Muscle layer of duodenum (tissue), 2 donors: ENCODE results near the gene LEMD2.
A peak's percentile ranks its signal among the peaks of the same experiment; 100 is the strongest.

Experiments
- H3K27ac ChIP-seq: one replicate; pipeline ENCODE4 v1.7.0; 2013; ENCODE audit warnings: mild to moderate bottlenecking, low read length
- H3K27me3 ChIP-seq: one replicate; pipeline ENCODE4 v1.7.0; 2013; ENCODE audit warnings: low read depth, mild to moderate bottlenecking, control low read depth, low read length
- H3K36me3 ChIP-seq, 2 donors: one replicate each; pipeline ENCODE4 v1.7.0; 2013; ENCODE audit warnings: low read length in 2 of 2, control low read depth in 1 of 2, mild to moderate bottlenecking in 1 of 2; ENCODE audit not compliant: insufficient read depth in 2 of 2, control insufficient read depth in 1 of 2
- H3K4me1 ChIP-seq, 2 donors: one replicate each; pipeline ENCODE4 v1.7.0; 2013; ENCODE audit warnings: low read length in 2 of 2, mild to moderate bottlenecking in 2 of 2, control low read depth in 1 of 2, moderate library complexity in 1 of 2; ENCODE audit not compliant: insufficient read depth in 2 of 2, control insufficient read depth in 1 of 2
- H3K4me3 ChIP-seq, 2 donors: one replicate each; pipeline ENCODE4 v1.7.0; 2013; ENCODE audit warnings: low read length in 2 of 2, low read depth in 1 of 2, mild to moderate bottlenecking in 1 of 2
- H3K9me3 ChIP-seq, 2 donors: one replicate each; pipeline ENCODE4 v1.7.0; 2013; ENCODE audit warnings: low read length in 2 of 2, control low read depth in 1 of 2, mild to moderate bottlenecking in 1 of 2; ENCODE audit not compliant: control insufficient read depth in 1 of 2
- donor health status: healthy.

The LEMD2 gene

DNA sequence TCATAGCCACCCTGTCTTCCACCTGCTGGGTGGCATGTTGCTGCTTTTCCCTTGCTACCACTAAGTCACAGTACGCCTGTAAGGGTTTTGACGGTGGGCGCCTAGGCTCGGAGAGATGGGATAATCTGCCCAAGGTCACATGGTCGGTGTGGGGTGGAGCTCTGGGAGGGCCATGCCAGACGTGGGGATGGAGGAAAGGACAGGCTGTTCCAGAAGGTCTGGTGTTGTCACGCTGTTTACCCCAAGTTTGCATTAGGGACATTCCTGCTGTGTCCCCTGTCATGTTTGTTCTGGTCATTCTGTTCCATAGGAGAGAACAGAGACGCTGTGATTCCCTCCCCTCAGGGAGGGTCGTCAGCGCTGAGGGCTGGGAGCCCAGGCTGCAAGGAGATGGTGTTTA lies 58.3 kb downstream of the LEMD2 start:
- no peak overlapping the region for H3K27ac ChIP-seq
- H3K9me3 ChIP-seq = no peaks in the 10 kb centered on the region
- H3K4me3 ChIP-seq = no peak overlapping the region
- H3K4me1 ChIP-seq = peaks cover 0 to 4% of the 10 kb centered on the region in 2 donors
- no peaks in the 10 kb centered on the region for H3K36me3 ChIP-seq
- H3K27me3 ChIP-seq = no peaks in the 10 kb centered on the region

DNA sequence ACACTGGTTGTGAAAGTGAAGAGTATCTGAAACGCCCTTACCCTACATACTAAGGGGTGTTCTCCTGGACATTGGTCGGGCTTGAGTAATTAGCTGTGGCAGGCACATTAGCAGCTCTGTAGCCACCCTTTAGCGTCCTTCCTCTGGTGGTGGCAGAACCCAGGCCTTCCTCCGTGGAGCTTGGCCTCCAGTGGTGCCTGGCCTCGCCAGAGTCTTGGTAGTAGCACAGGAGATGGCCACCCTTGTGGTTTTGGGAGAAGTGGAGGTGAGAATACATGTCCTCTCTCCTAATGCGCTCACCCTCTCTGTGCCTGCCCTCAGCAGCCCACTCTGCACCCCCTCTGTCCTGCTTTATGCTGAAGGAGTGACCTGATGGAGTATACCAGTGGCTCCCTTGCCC lies 59.9 kb downstream of the LEMD2 start:
- no peak overlapping the region for H3K4me3 ChIP-seq

DNA sequence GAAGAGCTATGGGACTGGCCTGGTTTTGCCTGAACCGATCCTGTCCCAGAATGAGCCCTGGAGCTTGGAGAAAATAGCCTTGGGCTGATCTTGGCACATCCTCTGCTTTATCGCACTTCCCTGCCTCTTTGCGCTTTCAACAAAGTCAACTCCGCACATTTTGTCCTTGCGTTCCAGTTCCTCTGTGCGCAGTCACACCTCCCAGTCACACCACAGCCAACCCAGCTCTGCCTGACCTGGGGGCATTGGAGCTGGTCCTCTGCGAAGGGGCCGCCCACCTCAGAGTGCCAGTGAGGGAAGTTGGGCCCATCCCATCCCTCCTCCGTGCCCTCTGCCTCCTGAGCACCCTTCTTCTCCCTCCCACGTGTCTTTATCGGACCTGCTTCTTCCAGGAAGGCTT lies 60.5 kb downstream of the LEMD2 start:
- H3K4me1 ChIP-seq = peaks cover 0 to 8% of the 10 kb centered on the region in 2 donors
- H3K9me3 ChIP-seq = no peaks in the 10 kb centered on the region
- no peaks in the 10 kb centered on the region for H3K27me3 ChIP-seq
- no peak overlapping the region for H3K4me3 ChIP-seq
- no peaks in the 10 kb centered on the region for H3K36me3 ChIP-seq
- no peak overlapping the region for H3K27ac ChIP-seq

More for the DNA sequence above, 59.9 kb downstream of the LEMD2 start:
- Histone ChIP-seq H3K4me1 (peaks cover 0 to 4% of the 10 kb centered on the region in 2 donors), H3K27ac (no peak overlapping the region), H3K9me3 (no peaks in the 10 kb centered on the region), H3K36me3 (no peaks in the 10 kb centered on the region), H3K27me3 (no peaks in the 10 kb centered on the region)

DNA sequence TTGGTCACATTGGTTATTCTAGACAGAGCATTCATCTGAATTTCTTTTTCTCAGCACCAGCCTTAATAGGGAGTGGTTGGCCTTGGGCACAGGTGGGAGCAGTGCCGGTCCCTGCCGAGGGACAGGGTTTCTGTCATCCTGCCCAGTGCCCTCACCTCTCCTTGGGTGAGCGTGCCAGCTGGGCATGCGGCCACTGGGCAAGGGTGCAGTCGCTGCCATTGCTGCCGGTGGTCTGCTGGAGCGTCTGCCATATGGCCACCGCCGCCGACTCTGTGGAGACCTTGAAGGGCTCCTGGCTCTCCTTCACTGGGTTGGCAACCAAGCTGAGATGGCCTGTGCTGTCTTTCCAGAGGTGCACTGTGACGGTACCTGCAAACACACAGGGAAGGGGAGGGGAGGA lies 61.0 kb downstream of the LEMD2 start:
- no peaks in the 10 kb centered on the region for H3K9me3 ChIP-seq
- H3K36me3 ChIP-seq = no peaks in the 10 kb centered on the region
- H3K4me1 ChIP-seq = peaks cover 0 to 11% of the 10 kb centered on the region in 2 donors
- no peak overlapping the region for H3K4me3 ChIP-seq
- H3K27ac ChIP-seq = no peak overlapping the region
- no peaks in the 10 kb centered on the region for H3K27me3 ChIP-seq

DNA sequence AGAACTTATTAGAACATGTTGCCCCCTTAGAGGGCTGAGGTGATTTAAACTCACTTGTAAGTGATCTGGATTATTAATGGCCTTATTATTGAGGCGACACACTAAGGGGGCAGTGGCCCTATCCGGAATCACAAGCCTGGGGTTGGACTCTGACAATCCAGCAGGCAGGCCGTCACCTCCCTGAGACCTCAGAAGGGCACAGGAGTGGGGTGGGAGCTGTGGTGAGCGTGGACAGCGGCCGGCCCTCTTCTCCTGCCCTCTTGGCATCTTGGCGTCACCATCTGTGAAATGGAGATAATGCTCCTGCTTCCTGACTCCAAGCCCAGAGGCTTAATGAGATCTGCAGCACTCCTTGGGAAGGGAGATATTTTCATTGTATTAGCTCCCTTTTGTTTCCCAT lies 61.8 kb downstream of the LEMD2 start:
- H3K4me3 ChIP-seq = no peak overlapping the region
- H3K27me3 ChIP-seq = no peaks in the 10 kb centered on the region
- no peaks in the 10 kb centered on the region for H3K36me3 ChIP-seq
- H3K9me3 ChIP-seq = no peaks in the 10 kb centered on the region
- no peak overlapping the region for H3K27ac ChIP-seq
- peaks cover 0 to 11% of the 10 kb centered on the region in 2 donors for H3K4me1 ChIP-seq

DNA sequence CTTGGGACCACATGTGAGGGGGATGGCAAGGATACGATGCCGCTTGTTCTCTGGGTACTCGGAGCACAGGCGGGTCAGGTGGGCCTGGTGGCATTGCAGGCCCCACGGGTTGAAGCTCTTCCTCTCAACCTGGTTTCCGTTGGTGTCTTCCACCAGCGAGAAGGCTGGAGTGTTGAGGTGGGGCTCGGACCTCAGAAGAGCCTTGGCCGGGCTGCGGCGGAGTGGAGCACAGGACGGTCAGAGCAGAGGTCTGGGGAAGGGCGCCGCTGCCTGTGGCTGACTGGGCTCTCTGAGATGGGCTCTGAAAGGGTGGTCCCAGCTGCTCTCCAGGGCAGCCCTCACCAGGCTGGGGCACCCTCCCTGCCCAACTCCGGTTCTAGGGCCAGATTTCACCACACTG lies 62.2 kb downstream of the LEMD2 start:
- H3K27me3 ChIP-seq = no peaks in the 10 kb centered on the region

DNA sequence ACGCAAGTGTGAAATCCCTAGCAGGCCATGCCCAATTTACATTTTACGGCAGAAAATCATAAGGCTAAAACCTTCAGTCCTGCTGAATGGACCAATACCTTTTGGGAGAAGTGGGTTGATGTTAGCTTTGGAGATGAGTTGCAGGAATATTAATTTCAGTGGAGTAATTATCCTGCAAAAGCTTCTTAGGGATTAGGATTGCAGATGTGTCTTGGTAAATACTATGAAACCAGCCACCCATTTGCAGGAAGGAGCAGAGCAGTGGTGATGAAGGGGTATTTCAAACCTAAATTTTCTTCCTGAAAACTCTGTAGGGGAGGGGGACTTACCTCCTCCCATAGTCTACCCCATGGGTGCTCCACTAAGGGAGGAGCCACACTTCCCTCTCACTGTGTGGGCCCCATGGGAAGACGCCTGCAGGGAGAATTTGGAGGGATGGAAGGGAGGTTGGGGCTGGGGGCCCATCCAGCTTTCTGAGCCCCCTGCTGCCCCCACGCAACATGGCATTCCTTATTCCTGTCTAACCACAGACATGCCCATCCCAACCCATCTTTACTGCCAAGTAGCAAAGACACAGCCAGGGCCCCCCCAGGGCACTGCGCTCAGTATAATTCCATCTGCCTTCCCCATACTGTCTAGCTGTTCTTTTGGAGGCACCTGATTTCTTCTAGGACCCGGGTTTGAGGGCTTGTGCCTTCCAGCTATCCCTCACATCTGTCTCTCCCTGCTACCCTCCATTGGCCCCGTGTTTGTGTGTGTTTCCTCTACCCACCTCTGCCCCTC lies 62.8 kb downstream of the LEMD2 start:
- H3K4me1 ChIP-seq = peaks cover 0 to 11% of the 10 kb centered on the region in 2 donors
- no peak overlapping the region for H3K4me3 ChIP-seq
- no peaks in the 10 kb centered on the region for H3K27me3 ChIP-seq
- H3K27ac ChIP-seq = no peak overlapping the region
- H3K9me3 ChIP-seq = no peaks in the 10 kb centered on the region
- H3K36me3 ChIP-seq = no peaks in the 10 kb centered on the region

More for the DNA sequence above, 62.2 kb downstream of the LEMD2 start:
- no peaks in the 10 kb centered on the region for H3K36me3 ChIP-seq
- no peaks in the 10 kb centered on the region for H3K9me3 ChIP-seq
- no peak overlapping the region for H3K27ac ChIP-seq
- H3K4me3 ChIP-seq = no peak overlapping the region
- H3K4me1 ChIP-seq = peaks cover 0 to 11% of the 10 kb centered on the region in 2 donors

DNA sequence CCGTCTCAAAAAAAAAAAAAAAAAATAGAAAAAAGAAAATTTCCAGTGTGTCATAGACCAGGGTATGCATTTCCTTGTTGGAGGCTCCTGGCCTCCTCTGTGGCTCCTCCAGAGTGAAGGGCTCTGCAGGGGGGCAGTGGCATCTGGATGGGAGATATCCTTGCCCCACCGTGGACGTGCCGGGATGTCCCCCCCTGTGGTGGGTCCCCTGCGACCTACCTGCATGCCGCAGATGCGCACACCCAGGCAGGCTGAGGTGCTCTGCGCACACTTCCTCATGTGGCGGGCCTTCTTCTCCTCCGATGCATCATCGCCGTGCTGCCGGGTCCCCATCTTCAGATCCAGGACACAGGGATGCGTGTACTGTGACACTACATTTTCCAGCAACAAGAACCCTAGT lies 63.7 kb downstream of the LEMD2 start:
- no peaks in the 10 kb centered on the region for H3K9me3 ChIP-seq
- no peak overlapping the region for H3K27ac ChIP-seq
- H3K4me1 ChIP-seq = peaks cover 0 to 7% of the 10 kb centered on the region in 2 donors
- H3K27me3 ChIP-seq = no peaks in the 10 kb centered on the region
- no peak overlapping the region for H3K4me3 ChIP-seq
- no peaks in the 10 kb centered on the region for H3K36me3 ChIP-seq

DNA sequence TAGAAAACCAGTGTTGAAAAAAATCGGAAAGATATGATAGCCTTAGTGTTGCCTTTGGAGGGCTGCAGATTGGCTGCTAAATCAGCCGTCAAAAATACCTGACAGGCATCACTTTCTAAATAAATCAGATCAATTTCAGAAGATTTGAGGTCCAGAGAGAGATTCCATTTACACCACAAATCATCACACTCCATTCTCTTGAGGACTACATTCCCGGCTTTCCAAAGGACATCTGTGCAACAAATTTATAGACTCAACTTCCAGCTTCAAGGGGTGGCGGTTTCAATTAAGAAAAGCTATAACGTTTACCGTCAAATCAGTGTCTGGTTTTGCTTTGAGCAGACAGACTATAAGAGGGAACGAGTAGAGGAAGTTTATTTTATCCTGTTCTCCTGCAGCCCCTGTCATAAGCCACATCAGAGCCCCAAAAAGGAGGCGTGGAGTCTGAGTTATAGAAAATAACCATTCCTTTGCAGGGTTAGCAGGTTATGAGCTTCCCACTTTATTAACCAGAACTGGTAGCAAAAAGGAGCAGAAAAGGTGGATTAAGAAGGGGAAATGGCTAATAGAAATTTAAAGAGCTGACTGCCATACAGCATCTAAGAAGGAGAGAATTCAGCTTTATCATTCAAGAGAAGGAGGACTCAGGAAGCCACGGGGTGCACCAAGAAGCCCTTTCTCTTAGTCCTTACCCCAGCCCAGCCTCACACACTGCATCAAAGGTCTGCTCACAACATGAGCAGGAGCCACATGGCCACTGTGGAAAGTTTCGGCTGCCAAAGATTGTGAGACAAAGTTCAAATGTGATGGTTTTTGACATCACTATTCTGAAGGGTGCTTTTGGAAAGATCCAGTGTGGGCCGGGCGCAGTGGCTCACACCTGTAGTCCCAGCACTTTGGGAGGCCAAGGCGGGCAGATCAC lies 64.6 kb downstream of the LEMD2 start:
- Histone ChIP-seq H3K9me3 (no peaks in the 10 kb centered on the region), H3K4me1 (peaks cover 0 to 7% of the 10 kb centered on the region in 2 donors), H3K27me3 (no peaks in the 10 kb centered on the region), H3K4me3 (no peak overlapping the region), H3K36me3 (no peaks in the 10 kb centered on the region), H3K27ac (no peak overlapping the region)

DNA sequence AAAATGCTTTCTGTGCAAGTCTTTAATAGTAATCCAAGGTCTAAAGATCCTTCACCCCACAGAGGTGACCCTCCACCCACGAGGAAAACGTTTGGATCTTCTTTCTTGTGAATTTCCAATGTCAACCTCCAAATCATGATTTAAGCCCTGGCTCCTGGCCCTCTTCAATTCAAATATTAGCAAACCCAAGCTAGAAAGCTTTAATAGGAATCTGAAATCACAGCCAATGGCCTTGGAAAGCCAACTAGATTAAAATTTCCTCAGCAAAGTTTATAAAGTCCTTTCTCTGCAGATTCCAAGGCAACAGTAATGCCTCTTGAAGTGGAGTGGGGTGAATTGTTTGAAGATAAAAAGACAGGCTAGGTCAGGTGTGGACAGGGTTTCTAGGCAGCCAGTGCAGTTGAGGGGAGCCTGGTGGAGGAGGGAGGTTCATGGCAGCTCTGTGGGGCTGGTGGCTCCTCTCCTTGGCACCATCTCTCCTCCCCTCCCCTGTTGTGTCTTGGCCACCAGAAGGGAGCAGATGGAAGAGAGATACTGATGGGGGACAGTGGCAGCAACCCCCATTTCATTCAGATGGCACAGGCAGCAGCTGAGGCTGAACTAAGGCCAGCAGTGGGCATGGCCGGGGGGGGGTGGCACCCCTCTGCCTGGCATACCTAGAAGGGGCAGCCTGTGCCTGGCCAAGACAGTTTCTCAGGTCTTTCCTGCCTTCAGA lies 65.4 kb downstream of the LEMD2 start:
- Histone ChIP-seq H3K4me3 (no peak overlapping the region), H3K27me3 (no peaks in the 10 kb centered on the region), H3K27ac (peak overlapping the region; percentile 32), H3K9me3 (no peaks in the 10 kb centered on the region), H3K4me1 (peaks cover 0 to 10% of the 10 kb centered on the region in 2 donors), H3K36me3 (no peaks in the 10 kb centered on the region)

DNA sequence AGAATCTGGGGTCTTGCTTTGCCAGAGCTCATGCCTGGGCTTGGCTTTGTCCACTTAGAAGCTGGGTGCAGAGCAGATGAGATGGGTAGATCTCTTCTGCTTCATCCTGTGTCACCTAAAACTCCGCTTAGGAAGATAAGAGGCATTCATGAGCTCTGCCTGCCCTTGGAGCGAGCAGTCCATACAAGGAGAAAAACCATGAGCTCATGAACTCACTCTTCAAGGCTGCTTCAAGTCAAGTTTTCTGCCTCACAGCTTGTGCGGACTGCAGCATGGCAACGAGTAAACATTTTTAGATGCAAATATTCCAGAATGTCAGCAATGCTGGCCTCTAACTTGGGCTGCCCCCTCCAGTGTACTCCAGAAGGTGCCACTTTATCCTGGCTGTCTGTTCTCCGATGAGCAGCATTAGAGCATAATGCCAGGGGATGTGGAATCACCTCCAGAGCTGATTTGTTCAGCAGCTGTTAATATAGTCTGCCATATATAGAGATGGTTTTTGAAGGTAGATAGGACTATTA lies 66.8 kb downstream of the LEMD2 start:
- H3K4me1 ChIP-seq = peaks cover 0 to 19% of the 10 kb centered on the region in 2 donors
- no peak overlapping the region for H3K4me3 ChIP-seq
- no peaks in the 10 kb centered on the region for H3K9me3 ChIP-seq
- H3K36me3 ChIP-seq = no peaks in the 10 kb centered on the region
- peak overlapping the region; percentile 32 for H3K27ac ChIP-seq
- H3K27me3 ChIP-seq = no peaks in the 10 kb centered on the region
